Mononuclear cell (primary cell): ENCODE measurements around the gene TBC1D22A. TPM values are rescaled to one million over a fixed set of nuclear protein-coding genes. Genes with fewer than 3 reads are reported as not detected.

ENCODE experiments used
- H3K27me3 ChIP-seq: 2 replicates; pipeline ENCODE4 v1.6.0; 2011; ENCODE audit warnings: low read length, control low read depth; ENCODE audit not compliant: insufficient read depth
- H3K4me1 ChIP-seq: 2 replicates; pipeline ENCODE4 v1.5.1; 2011; ENCODE audit warnings: mild to moderate bottlenecking, low read length, control low read depth; ENCODE audit not compliant: insufficient read depth
- H3K4me3 ChIP-seq: 2 replicates; pipeline ENCODE4 v1.5.1; 2011; ENCODE audit warnings: mild to moderate bottlenecking, low read length, moderate library complexity
- H3K9me3 ChIP-seq: 2 replicates; pipeline ENCODE4 v1.5.1; 2011; ENCODE audit warnings: low read depth, mild to moderate bottlenecking, control low read depth, low read length
- total RNA-seq: library from RNA; depleted of rRNA; stranded (reverse); fragments of >200 nt; gene quantifications from one replicate; pipeline ENCODE4 v1.2.3, GENCODE V29; 2012

Gene TBC1D22A
- total RNA-seq, 1 donor: 14.1 TPM

DNA sequence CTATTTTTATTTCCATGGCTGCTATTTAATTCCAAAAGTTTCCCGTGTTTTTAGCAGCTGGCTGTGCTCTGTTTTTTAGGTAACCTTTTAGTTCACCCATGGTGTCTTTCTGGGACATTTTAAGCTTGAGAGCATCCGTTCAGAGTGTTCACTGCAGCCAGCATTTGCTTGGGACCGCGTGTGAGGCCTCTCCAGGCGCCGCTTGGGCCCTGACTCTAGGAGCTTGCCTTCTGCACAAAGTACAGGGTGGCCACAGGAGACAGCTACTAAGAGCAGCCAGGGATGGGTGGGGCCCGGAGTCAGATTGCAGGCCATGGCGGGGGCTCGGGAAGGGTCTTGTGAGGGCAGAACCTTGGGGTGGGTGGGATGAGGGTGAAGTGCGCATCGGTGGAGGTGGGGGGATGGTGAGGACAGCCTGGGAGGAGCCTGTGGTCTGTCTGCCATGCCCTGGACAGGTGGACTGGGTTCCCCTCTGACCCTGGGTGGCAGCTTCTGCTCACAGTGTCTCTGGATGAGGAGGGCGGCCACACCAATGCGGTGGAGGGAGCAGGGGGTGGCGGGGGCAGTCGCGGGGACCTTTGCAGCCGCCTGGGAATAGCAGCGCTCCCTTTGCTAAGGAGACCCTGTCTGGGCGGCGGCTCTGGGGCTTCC, 288.1 kb downstream of the TBC1D22A start:
- Histone ChIP-seq H3K4me1 (no peaks in the 10 kb centered on the region), H3K27me3 (no peaks in the 10 kb centered on the region), H3K4me3 (no peak overlapping the region), H3K9me3 (no peaks in the 10 kb centered on the region)

DNA sequence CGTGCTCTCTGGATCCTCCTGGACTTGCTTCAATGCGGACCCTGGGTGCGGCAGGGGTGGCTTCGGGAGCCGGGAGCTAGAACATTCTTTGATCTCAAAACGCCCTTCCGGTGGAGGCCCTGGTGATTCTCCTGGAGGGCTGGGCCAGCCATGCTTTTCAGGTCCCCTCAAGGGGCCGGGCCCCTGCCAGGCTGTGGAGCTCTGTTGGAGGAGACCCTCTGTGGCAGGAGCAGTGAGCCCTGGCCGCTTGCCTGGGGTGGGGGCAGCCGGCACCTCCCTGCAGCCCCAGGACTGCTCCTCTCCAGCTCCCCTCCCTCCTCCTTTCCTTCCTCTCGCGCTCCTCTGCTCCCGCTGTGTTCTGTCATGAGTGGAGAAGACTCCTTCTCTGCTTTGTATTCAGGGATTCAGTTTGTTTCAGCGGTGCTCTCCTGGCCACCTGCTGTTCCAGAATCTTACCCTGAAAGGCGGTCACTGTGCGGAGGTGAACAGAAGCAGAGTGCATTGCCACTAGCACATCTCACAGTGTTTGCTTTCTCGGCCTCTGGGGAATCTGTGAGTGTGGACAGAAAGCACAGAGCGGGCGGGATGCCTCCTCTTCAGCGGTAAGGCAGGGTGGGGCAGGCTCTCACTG, 289.1 kb downstream of the TBC1D22A start:
- H3K4me3 ChIP-seq: no peak overlapping the region
- H3K27me3 ChIP-seq: no peaks in the 10 kb centered on the region
- no peaks in the 10 kb centered on the region for H3K9me3 ChIP-seq
- no peaks in the 10 kb centered on the region for H3K4me1 ChIP-seq

DNA sequence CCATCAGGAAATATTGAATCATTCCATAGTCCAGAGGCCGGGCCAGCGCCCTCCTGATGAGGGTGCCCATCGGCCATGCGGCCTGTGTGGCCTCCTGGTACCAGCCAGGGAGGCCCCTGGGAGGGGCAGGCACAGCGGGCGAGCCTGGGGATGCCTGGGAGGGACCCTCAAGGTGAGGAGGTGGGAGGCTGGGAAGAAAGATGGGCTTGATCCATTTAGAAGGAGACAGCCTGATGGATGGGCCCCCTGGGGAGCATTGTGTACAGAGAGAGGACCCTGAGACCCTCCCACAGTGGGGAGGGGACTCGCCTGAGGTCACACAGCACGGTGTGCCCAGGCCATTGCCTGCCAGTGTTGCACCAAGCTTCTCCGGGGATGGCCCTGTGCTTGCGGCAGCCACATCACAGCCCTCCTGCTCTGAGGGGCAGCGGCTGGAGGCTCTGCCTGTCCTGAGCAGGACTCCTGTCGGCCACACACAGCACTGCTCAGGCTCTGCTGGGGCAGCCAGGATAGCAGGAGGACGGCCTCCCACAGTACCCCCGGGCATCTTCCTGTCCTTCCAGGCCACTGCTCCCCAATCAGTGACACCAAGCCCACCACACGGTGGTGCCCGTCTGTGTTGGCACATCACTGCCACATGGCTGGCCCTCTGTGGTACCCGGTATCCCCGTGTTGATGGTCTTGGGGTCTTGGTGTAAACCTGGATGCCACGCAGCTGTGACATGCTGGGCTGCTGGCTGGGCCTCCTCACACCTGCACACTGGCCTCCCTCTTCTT, 290.0 kb downstream of the TBC1D22A start:
- Histone ChIP-seq H3K4me1 (no peaks in the 10 kb centered on the region), H3K4me3 (no peak overlapping the region), H3K27me3 (no peaks in the 10 kb centered on the region), H3K9me3 (no peaks in the 10 kb centered on the region)

DNA sequence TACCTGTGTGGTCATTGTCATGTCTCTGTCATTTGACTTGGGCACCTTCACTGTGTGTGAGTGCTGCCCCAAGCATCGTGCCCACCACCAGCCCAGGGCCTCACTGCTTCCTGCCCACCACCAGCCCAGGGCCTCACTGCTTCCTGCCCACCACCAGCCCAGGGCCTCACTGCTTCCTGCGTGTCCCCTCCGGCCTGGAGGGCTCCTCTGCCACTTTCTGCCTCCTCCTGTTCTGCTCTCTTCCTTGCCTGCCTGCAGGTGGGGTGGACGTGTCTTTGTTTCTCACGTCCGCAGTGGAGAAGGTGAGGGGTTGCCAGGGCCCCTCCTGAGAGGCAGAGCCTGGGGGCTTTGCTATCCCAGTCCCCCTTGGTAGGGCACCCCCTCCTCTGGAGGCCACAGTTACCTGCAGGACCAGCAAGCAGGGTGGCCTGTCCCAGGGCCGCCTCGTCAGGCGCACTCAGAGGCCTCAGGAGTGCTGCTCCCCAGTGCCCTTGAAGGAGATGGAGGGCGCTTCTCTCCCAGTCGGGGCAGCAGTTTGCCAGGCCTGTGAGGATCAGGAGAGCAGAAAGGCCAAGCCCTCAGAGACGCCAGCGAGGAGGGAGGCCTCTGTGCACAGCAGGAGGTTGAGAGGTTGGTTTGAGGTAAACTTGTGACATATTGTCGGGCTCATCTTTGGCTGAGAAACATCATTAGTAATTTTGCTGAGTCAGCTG, 290.7 kb downstream of the TBC1D22A start:
- Histone ChIP-seq H3K4me1 (no peaks in the 10 kb centered on the region), H3K9me3 (no peaks in the 10 kb centered on the region), H3K27me3 (no peaks in the 10 kb centered on the region), H3K4me3 (no peak overlapping the region)

DNA sequence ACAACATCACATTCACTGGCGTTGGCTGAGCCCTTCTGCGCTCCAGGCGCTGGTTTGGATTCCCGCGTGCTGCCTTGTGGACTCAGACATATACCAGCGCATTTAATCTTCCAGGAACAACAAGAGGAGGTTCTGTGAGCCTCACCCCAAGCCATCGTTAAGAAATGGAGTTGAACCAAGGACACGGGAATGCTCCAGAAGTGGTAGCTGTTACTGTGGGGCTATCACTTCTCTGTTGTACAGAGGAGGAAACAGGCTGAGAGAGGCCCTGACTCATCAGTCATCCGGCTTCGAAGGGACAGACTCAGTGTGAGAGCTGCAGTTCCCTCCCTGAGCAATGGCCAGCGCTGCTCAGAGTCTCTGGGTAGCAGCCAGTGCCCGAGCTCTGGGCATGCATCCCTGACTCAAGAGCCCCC, 291.3 kb downstream of the TBC1D22A start:
- Histone ChIP-seq H3K27me3 (no peaks in the 10 kb centered on the region), H3K4me3 (no peak overlapping the region), H3K9me3 (no peaks in the 10 kb centered on the region), H3K4me1 (no peaks in the 10 kb centered on the region)

DNA sequence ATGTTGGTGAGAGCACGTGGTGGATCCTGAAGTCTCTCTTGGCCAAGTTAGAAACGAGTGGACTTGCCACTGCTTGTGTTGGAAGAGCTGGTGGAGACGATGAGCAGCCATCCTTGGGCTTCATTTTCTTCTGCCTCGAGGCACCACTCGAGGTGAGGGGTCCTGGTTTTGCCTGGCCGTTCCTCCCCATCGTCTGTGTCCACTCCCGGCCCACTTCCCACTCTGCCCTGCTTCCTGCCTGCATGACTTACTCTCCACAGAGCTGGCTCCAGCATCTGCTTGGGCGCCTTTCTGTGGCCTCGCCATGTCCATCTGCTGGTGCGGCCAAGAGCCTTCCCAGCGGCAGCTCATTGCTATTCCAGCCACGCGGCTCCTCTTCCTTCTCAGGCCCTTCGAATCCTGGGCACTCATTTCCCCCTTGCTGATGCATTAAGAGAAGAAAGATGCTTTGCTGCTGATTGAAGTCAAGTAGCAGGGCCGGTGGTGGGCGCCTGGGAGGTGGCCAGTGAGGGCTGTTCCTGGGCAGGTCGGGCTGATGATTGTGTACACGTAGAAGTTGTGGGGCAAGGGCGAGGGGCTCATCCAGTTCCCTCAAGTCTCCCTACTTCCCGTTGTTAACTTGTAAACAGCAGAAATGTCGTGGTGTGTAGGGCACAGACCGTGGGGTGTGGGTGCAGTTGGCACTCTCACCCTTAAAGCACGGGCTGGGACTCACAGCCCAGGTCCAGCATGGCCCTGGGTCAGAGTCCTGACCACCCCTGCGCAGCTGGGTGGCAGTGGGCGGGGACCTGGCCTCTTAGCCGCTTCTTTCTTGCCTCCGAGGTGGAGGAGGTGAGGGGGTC, 292.0 kb downstream of the TBC1D22A start:
- Histone ChIP-seq H3K4me1 (no peaks in the 10 kb centered on the region), H3K27me3 (no peaks in the 10 kb centered on the region), H3K4me3 (no peak overlapping the region), H3K9me3 (no peaks in the 10 kb centered on the region)

DNA sequence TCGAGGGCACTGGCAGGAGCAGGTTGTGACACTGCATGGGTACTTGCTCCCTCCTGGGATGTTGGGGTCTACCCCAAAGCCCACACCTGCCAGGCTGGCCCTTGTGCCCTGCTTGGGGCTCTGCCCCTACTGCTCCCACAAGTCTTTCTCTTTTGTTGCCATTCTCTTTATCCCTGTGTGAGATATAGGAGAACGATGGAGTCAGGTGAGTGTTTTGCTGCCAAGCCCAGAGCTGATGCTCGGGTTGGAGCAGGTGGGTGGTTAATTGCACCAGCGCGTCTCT, 292.6 kb downstream of the TBC1D22A start:
- Histone ChIP-seq H3K27me3 (no peaks in the 10 kb centered on the region), H3K9me3 (no peaks in the 10 kb centered on the region), H3K4me1 (no peaks in the 10 kb centered on the region), H3K4me3 (no peak overlapping the region)

DNA sequence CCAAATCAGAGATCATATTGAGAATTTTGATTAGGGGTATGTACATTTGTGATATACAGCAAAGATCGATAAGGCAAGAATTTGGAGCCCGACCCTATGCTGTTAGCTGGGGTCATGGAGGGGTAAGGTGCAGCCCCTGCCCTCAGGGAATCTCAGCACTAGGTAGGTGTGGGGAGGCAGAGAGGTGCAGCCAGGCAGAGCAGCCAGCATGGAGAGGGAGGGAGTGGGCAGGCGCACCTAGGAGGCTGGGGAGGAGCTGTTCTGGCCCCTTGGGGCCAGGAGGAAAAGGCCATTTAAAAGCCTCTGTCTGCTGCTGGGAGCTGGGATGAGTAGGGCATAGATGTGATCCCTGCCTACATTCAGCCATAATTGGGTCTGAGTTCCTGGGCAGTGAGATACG, 293.0 kb downstream of the TBC1D22A start:
- no peak overlapping the region for H3K4me3 ChIP-seq
- no peaks in the 10 kb centered on the region for H3K9me3 ChIP-seq
- no peaks in the 10 kb centered on the region for H3K4me1 ChIP-seq
- no peaks in the 10 kb centered on the region for H3K27me3 ChIP-seq

DNA sequence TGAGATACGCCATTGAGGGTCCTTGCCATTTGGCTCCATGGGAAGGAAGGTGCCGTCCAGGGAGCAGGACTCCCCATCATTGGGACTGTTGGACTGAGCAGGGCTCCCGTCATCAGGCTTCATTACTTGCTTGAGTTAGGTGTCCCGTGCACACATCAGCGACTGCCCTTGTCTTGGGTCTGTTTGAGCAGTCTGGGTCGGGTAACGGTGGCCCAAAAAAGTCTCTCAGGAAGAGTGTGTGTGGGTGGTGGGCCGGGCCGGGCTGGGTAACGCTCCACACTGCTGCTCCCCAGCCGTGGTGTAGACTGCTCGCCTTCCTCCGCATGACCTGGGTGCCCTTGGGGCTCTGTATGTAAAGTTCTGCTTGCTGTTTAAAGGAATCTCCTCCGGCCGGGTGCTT, 293.5 kb downstream of the TBC1D22A start:
- H3K27me3 ChIP-seq: no peaks in the 10 kb centered on the region
- no peaks in the 10 kb centered on the region for H3K4me1 ChIP-seq
- no peak overlapping the region for H3K4me3 ChIP-seq
- H3K9me3 ChIP-seq: no peaks in the 10 kb centered on the region

DNA sequence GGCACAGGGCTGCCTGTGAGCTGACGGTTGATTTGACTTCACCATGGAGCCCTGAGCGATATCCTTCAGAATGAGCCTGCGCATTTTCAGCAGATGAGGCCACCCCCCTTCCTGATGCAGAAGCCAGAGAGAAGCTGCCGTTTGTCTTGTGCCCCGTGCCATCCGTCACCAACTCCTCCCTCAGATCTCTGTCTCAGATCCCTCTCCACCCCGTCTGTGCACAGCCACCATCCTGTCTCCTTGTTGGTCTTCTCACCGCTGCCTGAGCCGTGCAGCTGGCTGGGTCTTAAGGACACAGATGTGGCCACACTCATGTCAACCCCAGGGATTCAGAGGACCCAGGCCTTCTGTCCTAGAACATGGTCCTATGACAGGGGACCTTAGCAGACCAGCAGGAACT, 293.9 kb downstream of the TBC1D22A start:
- Histone ChIP-seq H3K9me3 (no peaks in the 10 kb centered on the region), H3K4me1 (no peaks in the 10 kb centered on the region), H3K4me3 (no peak overlapping the region), H3K27me3 (no peaks in the 10 kb centered on the region)

DNA sequence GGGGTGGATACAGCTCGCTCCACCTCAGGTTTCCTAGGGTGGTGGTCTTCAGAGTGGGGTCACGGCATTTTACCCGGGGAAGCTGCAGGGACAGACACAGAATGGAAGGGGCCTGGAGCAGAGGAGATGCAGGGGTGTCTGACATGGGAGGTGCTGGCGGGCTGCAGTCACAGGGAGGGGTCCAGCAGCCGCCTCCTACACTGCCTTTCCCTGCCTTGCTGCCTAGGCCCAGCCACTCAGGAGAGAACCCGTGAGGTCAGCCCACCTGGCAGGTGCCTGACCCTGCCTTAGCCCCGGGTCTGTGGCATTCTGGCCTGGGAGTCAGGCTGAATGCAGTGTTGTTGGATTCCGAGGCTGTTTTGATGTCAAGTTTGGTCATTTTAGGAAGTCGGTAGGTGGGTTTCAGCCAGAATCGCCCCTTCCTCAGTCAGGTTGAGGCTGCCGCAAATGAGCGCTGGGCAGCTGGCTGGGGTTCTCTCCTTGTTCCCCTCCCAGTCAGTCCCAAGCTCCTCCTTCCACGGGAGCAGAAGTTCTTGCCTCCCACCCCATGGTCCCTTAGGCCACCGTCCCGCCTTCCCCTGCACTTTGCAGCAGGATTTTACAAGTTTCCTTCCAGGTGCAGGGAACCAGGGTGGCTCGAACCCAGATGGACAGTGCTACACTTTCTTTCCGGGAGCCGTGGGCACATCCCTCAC, 294.5 kb downstream of the TBC1D22A start:
- Histone ChIP-seq H3K4me3 (no peak overlapping the region), H3K27me3 (no peaks in the 10 kb centered on the region), H3K9me3 (no peaks in the 10 kb centered on the region), H3K4me1 (no peaks in the 10 kb centered on the region)

DNA sequence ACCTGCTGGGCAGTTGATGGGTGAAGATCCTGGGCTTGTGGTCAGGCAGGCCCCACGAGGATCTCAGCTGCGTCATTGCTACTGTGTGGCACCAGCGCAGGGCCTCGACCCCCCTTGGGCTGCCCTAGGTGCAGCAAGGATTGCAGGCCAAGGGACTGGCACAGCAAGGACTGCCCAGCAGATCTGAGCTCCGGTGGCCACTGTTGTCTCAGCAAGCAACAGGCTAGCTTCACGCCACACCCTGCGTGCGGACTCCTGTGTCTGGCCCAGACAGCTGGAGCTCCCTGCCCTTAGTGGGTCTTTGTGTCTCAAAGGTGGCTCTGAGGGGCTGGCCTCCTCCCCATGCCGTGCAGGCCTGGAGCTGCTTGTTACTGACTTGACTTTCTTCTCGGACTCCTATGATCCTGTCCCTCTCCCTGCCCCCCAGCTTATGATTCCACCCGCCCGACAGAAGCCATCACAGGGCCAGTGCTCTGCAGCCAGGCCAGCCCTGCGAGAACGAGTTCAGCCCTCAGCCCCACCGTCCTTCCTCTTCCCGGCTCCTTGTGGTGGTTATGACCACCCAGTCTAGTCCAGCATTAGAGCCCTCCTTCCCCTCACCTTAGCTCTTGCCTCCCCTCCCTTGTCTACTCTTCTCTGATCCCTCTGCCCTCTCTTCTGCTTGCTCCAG, 295.6 kb downstream of the TBC1D22A start:
- no peak overlapping the region for H3K4me3 ChIP-seq
- H3K4me1 ChIP-seq: no peaks in the 10 kb centered on the region
- no peaks in the 10 kb centered on the region for H3K27me3 ChIP-seq
- no peaks in the 10 kb centered on the region for H3K9me3 ChIP-seq

DNA sequence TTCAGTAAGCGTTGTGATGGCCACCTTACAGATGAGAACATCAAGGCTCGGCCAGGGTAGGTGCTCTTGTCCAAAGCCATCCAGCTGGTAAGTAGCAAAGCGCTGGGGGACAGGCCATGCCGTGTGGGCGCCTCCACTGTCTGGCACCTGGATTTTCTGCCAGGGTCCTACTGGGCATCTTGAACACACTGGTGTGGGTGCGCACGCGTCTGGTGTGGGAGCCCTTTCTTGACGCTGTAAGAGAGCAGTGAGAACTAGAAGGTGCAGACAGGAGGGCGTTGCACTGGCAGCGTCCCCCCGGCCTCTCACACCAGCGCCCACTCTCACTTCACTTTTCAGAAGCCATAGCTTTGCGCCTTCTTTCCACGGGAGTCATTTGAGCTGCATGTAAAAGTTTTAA, 296.6 kb downstream of the TBC1D22A start:
- Histone ChIP-seq H3K4me3 (no peak overlapping the region), H3K9me3 (no peaks in the 10 kb centered on the region), H3K27me3 (no peaks in the 10 kb centered on the region)

DNA sequence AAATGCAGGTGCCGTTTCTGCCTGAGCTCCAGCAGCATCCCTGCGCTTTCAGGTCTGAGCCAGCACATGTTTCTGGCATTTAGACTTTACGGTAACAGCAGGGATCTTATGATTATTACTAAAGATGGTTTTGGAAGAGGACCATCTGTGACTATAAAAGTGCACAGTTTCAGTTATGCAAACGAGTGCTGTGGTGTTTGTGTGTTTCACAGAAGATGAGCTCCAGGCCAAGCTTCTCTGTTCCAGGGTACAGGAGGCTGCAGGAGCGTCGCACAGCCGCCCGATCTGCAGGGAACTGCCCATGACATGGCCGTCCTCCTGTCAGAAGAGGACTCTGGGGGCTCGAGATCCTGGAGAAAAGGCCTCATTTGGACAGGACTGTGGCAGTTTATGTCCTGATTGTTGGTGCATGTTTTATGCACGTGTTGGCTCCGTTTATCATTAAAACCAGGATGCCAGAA, 297.3 kb downstream of the TBC1D22A start:
- Histone ChIP-seq H3K4me3 (no peak overlapping the region), H3K4me1 (no peaks in the 10 kb centered on the region), H3K27me3 (no peaks in the 10 kb centered on the region), H3K9me3 (no peaks in the 10 kb centered on the region)

More for the DNA sequence above, 296.6 kb downstream of the TBC1D22A start:
- no peaks in the 10 kb centered on the region for H3K4me1 ChIP-seq
